T-helper 1 cell treated with Interleukin-12 subunit alpha and Interleukin-12 subunit beta and Interleukin-4 antibody, amounts not matched to agents 30 μg/mL and 1 μg/mL, for 36 hours (primary cell): ENCODE measurements around the gene ACER3.
"Not testable (repeated sequence)": the region's sequence is repeated elsewhere in the genome, so short reads cannot be mapped to it uniquely, and the experiment has no call there.

Source experiments
- H3K27ac Mint-ChIP-seq: one replicate; pipeline ENCODE4 v1.8.0; 2021; ENCODE audit warnings: mild to moderate bottlenecking, mixed read lengths
- H3K27me3 Mint-ChIP-seq: one replicate; pipeline ENCODE4 v1.8.0; 2021; ENCODE audit warnings: low read depth, mixed read lengths
- H3K36me3 Mint-ChIP-seq: one replicate; pipeline ENCODE4 v1.8.0; 2021; ENCODE audit warnings: low read depth, mixed read lengths
- H3K4me1 Mint-ChIP-seq: one replicate; pipeline ENCODE4 v1.8.0; 2021; ENCODE audit warnings: low read depth, mixed read lengths
- H3K4me3 Mint-ChIP-seq: one replicate; pipeline ENCODE4 v1.8.0; 2021; ENCODE audit warnings: mild to moderate bottlenecking, moderate library complexity, mixed read lengths
- H3K9me3 Mint-ChIP-seq: one replicate; pipeline ENCODE4 v1.8.0; 2021; ENCODE audit warnings: mixed read lengths

ACER3 gene

DNA sequence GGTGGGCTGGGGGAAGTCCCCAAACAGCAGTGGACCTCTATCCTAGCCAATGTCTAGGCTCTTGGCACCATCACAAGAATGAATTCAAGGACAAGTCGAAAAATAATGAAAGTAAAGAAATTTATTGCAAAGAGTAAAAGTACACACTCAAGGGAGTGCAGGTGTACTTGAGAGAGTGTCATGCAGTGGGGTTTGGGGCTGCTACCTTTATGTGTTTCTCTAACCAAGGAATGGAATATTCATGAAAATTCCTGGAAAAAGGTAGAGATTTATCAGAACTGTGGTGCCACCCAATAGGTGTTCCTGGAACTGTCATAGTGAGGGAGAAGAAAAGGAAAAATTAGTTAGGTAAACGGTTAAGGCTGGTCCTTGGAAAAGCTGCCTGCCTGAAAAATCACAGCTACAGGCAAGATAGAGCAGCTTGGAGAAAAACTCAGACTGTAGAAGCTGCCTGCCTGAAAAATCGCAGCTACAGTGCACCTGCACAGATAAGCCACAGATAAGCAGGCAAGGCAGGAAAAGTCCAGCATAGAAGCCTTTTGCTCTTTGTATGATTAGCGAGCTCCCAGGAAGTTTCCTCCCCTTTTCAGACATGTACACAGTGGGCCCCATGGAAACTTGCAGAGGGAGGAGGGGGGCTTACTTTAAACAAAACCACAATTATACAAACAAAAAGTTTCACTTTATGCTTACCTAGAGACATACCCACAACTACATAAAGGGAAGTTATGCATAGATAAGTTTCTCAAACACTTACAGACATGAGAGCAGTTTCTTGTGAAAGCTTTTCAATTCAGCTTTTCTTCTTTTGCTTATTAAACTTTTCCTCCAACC, 102.1 kb downstream of the ACER3 start:
- Mint-ChIP-seq H3K4me3 (no peak overlapping the region), H3K4me1 (peaks cover 9% of the 10 kb centered on the region), H3K27me3 (no peaks in the 10 kb centered on the region), H3K36me3 (peaks cover 5% of the 10 kb centered on the region), H3K9me3 (no peaks in the 10 kb centered on the region), H3K27ac (no peak overlapping the region)

DNA sequence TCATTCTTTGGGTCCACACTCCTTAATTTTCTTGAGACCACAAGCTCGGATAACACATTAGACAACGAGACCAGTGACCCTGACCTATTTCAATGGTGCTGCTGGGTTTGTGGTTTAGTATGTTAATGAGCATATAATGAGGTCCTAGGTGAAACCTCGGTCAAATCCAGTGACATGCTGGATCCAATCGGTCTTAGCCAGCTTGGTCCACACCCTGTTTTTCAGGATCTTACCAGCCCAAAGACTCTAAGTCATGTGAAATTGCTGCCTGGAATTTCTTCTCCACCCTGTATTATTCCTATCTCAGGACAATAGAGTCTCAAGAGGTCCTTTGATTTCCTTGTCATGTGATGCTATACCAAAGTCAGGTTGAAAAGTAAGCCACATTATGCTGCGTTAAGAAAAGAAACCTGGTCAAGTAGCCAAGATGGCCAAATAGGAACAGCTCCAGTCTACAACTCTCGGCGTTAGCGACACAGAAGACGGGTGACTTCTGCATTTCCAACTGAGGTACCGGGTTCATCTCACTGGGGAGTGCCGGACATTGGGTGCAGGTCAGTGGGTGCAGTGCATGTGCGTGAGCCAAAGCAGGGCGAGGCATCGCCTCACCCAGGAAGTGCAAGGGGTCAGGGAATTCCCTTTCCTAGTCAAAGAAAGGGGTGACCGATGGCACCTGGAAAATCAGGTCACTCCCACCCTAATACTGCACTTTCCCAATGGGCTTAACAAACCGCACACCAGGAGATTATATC, 102.9 kb downstream of the ACER3 start:
- H3K27me3 Mint-ChIP-seq, H3K27ac Mint-ChIP-seq: not testable (repeated sequence)

DNA sequence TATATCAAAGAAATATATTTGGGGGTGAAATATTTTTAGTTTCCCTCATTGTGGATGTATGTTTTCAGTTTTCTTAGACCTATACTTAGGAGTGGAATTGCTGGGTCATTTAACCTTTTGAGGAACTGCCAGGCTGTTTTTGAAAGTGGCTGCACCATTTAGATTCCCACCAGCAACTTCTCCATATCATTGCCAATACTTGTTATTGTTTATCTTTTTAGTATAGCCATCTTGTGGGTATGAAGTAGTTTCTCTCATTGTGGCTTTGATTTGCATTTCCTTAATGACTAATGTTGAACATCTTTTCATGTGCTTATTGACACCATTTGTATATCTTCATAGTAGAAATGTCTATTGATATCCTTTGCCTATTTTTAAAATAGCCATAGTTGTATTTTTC, 111.3 kb downstream of the ACER3 start:
- H3K4me3 Mint-ChIP-seq = no peak overlapping the region
- no peaks in the 10 kb centered on the region for H3K27me3 Mint-ChIP-seq
- H3K27ac Mint-ChIP-seq = no peak overlapping the region

More for the DNA sequence above, 102.9 kb downstream of the ACER3 start:
- H3K9me3 Mint-ChIP-seq, H3K4me1 Mint-ChIP-seq, H3K36me3 Mint-ChIP-seq, H3K4me3 Mint-ChIP-seq: not testable (repeated sequence)

DNA sequence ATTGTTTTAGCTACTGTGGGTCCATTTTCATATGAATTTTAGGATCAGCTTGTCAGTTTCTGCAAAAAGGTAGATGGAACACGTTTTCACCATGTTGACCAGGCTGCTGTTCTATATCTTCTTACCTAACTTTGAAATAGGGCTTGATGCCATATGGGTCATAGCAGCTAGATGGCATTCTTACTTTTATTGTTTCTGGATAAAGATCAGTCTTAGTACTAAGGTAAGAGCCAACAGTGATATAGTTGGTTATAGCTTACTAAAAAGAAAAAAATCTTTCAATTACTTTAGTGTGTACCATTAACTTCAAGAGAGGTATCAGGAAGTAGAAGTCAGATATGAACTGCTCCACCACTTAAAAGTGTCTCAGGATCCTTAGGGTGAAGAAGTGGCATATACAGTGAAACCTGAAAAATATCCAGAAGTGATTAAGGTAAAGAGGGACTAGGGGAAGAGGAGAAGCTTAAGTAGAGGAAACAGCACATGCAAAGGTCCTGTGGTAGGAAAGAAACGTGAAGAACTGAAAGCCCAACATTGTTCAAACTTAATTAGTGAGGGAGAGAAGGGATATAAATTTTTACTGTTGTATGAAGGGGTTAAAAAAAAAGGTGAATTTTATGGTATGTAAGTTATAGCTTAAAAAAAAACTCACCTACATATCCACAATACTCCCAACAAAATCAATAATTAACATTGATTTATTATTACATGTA, 113.6 kb downstream of the ACER3 start:
- Mint-ChIP-seq H3K4me3 (no peak overlapping the region), H3K9me3 (peaks cover 31% of the 10 kb centered on the region), H3K27me3 (no peaks in the 10 kb centered on the region)

More for the DNA sequence above, 111.3 kb downstream of the ACER3 start:
- H3K36me3 Mint-ChIP-seq = peaks cover 2% of the 10 kb centered on the region
- no peaks in the 10 kb centered on the region for H3K4me1 Mint-ChIP-seq
- peaks cover 26% of the 10 kb centered on the region for H3K9me3 Mint-ChIP-seq

DNA sequence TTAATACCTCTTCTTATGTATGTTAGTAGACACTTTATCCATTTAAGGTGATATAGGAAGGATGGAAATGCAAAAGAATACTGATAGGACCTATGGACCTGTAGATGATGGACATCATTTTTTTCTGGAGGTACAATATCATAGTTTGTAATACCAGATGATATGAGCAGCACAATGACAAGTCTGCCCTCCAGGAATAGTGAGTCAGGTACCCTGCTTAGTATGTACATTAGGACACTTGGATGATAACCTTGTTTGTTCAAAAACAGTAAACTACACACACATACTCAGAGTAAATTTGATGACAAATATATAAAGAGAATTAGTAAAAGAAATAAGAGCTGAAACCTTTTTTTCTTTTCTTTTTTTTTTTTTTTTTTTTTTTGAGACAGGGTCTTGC, 114.8 kb downstream of the ACER3 start:
- Mint-ChIP-seq H3K27me3 (no peaks in the 10 kb centered on the region), H3K4me1 (no peaks in the 10 kb centered on the region), H3K9me3 (peaks cover 27% of the 10 kb centered on the region), H3K36me3 (peaks cover 5% of the 10 kb centered on the region), H3K4me3 (no peak overlapping the region), H3K27ac (no peak overlapping the region)

More for the DNA sequence above, 113.6 kb downstream of the ACER3 start:
- peaks cover 5% of the 10 kb centered on the region for H3K36me3 Mint-ChIP-seq
- no peaks in the 10 kb centered on the region for H3K4me1 Mint-ChIP-seq
- no peak overlapping the region for H3K27ac Mint-ChIP-seq

DNA sequence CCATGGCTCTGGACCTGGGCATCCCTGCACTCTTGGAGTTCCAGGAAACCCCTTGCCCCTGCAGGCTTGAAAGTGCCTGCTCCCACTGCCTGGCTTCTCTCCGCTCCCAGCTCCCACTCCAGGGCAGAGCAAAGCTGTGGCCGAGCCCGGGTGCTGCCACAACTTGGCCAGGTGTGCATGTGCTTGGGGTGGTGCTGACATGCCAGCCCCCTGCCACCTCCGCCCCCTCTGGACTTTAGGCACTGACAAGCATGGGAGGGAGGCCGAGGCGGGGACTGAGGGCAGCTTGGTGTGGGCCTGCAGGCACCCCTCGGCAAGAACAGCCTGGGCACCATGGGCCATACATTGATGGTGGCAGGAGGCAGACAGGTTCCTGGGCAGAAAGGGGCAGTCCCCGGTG, 117.1 kb downstream of the ACER3 start:
- Mint-ChIP-seq H3K27me3 (no peaks in the 10 kb centered on the region), H3K4me3 (no peak overlapping the region), H3K4me1 (no peaks in the 10 kb centered on the region), H3K27ac (no peak overlapping the region), H3K36me3 (peaks cover 3% of the 10 kb centered on the region), H3K9me3 (peaks cover 9% of the 10 kb centered on the region)

DNA sequence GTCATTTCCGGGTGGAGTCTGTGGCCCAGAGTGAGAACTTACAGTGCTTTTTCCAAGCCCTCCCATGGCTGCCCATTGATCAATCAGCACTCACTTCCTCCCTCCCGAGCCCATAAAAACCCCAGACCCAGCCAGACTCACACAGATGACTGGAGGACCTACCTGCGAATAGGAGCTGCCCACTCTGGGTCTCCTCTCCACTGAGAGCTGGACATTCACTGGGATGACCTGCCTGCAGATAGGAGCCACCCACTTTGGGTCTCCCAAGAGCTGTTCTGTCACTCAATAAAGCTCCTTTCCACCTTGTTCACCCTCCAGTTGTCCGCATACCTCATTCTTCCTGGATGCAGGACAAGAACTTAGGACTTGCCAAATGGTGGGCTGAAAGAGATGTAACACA, 117.5 kb downstream of the ACER3 start:
- Mint-ChIP-seq H3K9me3 (peaks cover 8% of the 10 kb centered on the region), H3K27ac (no peak overlapping the region), H3K36me3 (peaks cover 3% of the 10 kb centered on the region), H3K27me3 (no peaks in the 10 kb centered on the region), H3K4me1 (no peaks in the 10 kb centered on the region), H3K4me3 (no peak overlapping the region)

DNA sequence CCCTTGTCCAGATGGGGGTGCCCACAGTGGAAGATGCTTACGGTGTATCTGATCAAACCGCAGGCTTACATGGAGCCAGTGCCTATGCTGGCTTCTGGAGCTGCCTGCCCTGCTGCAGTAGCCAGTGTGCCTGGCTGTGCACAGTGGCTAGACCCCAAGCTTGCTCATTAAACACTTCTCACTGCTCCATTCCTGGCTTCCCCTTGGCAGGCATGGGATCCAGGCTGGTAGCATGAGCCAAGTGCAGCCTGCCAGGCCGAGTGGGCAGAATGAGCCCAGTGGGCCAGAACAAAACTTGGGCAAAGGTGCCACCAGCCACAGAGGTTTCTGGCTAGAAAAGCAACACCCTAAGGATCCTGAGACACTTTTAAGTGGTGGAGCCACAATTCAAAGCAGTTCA, 118.1 kb downstream of the ACER3 start:
- H3K9me3 Mint-ChIP-seq = peaks cover 8% of the 10 kb centered on the region
- H3K36me3 Mint-ChIP-seq = peaks cover 3% of the 10 kb centered on the region
- H3K27me3 Mint-ChIP-seq = no peaks in the 10 kb centered on the region
- no peak overlapping the region for H3K4me3 Mint-ChIP-seq
- no peaks in the 10 kb centered on the region for H3K4me1 Mint-ChIP-seq
- no peak overlapping the region for H3K27ac Mint-ChIP-seq

DNA sequence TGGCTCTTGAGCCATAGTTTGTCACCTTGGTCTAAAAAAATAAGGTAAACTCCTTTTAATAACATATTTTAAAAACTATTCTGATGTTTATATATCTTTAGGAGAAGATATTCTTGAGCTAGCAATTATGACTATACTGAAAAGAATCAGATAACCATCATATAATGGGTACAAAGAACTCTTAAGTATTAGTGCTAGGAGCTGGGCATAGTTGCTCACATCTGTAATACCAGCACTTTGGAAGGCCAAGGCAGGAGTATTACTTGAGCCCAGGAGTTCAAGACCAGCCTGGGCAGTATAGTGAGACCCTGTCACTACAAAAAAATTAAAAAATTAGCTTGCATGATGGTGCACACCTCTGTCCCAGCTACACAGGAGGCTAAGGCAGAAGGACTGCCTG, 119.5 kb downstream of the ACER3 start:
- Mint-ChIP-seq H3K9me3 (peaks cover 8% of the 10 kb centered on the region), H3K27me3 (no peaks in the 10 kb centered on the region), H3K36me3 (peaks cover 3% of the 10 kb centered on the region), H3K4me3 (no peak overlapping the region), H3K27ac (no peak overlapping the region), H3K4me1 (no peaks in the 10 kb centered on the region)

DNA sequence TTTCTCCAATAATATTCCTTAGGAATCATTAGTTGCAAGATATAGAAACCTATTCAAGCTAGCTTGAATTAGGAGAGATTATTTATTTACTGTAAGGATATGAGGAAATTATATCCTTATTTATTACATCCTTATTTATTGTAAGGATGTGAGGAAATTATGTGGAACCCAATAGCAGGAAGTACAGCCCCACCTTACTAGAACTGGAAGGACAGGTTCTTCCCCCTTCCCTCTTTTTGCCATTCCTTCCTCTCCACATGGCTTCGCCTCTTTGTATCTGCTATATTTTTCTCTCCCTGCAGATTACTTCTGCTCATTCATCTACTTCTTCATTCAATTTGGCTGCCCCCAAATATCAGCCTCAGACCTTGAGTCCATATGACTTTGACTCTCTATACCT, 124.0 kb downstream of the ACER3 start:
- no peaks in the 10 kb centered on the region for H3K27me3 Mint-ChIP-seq

DNA sequence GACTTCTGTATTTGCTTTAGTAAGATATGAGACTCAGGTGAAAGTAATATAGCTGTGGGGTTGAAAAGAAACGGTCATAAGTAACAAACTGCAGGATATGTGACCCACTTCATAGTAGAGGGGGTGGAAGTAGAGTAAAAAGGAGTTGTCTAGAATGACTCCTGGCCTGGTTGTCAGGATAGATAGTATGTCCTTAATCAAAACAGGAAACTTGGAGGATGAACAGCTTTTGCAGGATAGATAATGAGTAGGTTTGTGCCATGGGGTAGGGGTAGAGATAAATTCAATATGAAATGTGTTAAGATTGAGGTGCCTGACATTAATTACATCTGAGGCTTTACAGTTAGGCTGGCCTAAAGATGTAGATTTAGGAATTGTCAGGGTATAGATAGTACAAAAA, 126.5 kb downstream of the ACER3 start:
- Mint-ChIP-seq H3K27me3 (no peaks in the 10 kb centered on the region), H3K4me3 (no peak overlapping the region), H3K4me1 (no peaks in the 10 kb centered on the region), H3K27ac (no peak overlapping the region), H3K9me3 (no peaks in the 10 kb centered on the region), H3K36me3 (no peaks in the 10 kb centered on the region)

More for the DNA sequence above, 124.0 kb downstream of the ACER3 start:
- H3K4me3 Mint-ChIP-seq = no peak overlapping the region
- no peaks in the 10 kb centered on the region for H3K9me3 Mint-ChIP-seq
- H3K27ac Mint-ChIP-seq = no peak overlapping the region
- H3K36me3 Mint-ChIP-seq = no peaks in the 10 kb centered on the region
- H3K4me1 Mint-ChIP-seq = no peaks in the 10 kb centered on the region

DNA sequence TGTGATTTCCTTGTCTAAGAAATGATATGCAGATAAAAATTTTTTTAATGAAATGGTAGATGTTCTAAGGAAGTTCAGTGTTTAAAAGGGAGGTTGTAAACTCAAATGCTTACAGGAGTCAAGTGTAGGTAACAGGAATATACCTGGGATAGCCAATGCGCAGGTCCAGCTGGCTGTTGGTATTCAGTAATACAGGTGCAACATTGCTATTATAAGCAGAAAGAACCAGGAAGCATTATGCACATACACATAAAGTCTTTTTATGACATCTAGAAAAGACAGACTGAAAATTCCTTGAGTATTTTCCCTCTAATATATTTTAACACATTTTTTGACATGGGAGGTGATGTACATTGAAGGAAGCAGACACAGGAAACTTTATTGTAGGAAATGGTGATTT, 129.9 kb downstream of the ACER3 start:
- Mint-ChIP-seq H3K27me3 (no peaks in the 10 kb centered on the region), H3K27ac (no peak overlapping the region), H3K4me3 (no peak overlapping the region), H3K36me3 (no peaks in the 10 kb centered on the region), H3K4me1 (no peaks in the 10 kb centered on the region), H3K9me3 (no peaks in the 10 kb centered on the region)

DNA sequence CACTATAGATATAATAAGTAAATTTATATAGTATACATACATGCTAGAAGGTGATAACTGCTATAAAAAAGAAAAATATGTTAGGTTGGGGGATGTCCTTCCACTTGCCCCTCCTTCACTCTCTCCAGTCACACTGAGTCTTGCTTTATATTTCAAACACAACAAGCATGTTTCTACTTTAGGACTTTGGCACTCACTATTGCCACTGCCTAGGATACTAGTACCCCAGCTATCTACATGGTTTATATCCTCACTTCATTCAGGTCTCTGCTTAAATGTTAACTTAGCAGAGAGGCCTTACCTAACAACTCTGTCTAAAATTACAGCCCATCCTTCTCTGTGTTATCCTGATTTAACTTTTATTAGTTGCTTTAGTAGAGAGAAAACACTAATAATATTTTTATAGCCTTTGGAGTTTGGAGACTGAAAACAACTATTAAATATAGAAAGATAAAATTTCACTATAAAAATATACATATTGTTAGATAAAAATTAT, 134.4 kb downstream of the ACER3 start:
- Mint-ChIP-seq H3K27ac (no peak overlapping the region), H3K36me3 (no peaks in the 10 kb centered on the region), H3K9me3 (no peaks in the 10 kb centered on the region), H3K27me3 (no peaks in the 10 kb centered on the region), H3K4me3 (no peak overlapping the region), H3K4me1 (peaks cover 4% of the 10 kb centered on the region)

DNA sequence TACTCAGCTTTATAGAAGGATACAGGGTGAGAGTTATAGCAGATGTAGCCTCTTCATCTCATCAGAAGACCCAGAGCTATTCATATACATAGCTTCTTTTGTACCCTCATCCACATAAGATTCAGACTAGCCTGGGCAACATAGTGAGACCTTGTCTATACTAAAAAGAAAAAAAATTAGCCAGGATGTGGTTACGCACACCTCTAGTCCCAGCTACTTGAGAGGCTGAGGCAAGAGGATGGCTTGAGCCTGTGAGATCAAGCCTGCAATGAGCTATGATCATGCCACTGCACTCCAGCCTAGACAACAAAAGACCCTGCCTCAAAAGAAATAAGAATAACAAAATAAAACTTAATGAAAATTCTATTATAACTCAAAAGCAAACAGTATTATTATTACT, 136.8 kb downstream of the ACER3 start:
- no peaks in the 10 kb centered on the region for H3K9me3 Mint-ChIP-seq

More for the DNA sequence above, 136.8 kb downstream of the ACER3 start:
- Mint-ChIP-seq H3K36me3 (no peaks in the 10 kb centered on the region), H3K27me3 (no peaks in the 10 kb centered on the region), H3K27ac (no peak overlapping the region), H3K4me1 (peaks cover 4% of the 10 kb centered on the region), H3K4me3 (no peak overlapping the region)
